HS-27A (cell line): ENCODE data around the gene FOXP1.

Experiments used
- DNase-seq: peaks from one replicate; pipeline ENCODE4 v3.0.0-alpha.2; 2012; ENCODE audit warnings: low read depth, missing footprints

Gene FOXP1

GRCh38 chr3:71505767-71506350 lies 77.7 kb downstream of the FOXP1 start:
- no peak for DNase-seq

GRCh38 chr3:71504250-71505036 lies 79.1 kb downstream of the FOXP1 start:
- peak; percentile 85 for DNase-seq

GRCh38 chr3:71503525-71504249 lies 79.8 kb downstream of the FOXP1 start:
- DNase-seq = peak; percentile 23

GRCh38 chr3:71502066-71502625 lies 81.4 kb downstream of the FOXP1 start:
- no peak for DNase-seq

- no peak for DNase-seq
These were observed 82.8 kb downstream of the FOXP1 start for GRCh38 chr3:71500696-71501095.

- DNase-seq = no peak
These were observed 84.2 kb downstream of the FOXP1 start for GRCh38 chr3:71499227-71499876.

- no peak for DNase-seq
These were observed 85.0 kb downstream of the FOXP1 start for GRCh38 chr3:71498543-71498942.

GRCh38 chr3:71497971-71498444 lies 85.5 kb downstream of the FOXP1 start:
- DNase-seq = no peak

GRCh38 chr3:71497367-71497897 lies 86.1 kb downstream of the FOXP1 start:
- DNase-seq = no peak

GRCh38 chr3:71495708-71496472 lies 87.6 kb downstream of the FOXP1 start:
- peak; percentile 62 for DNase-seq

GRCh38 chr3:71494212-71494611 lies 89.3 kb downstream of the FOXP1 start:
- DNase-seq = no peak

- DNase-seq = no peak
These were observed 90.4 kb downstream of the FOXP1 start for GRCh38 chr3:71492974-71493771.

GRCh38 chr3:71492566-71492965 lies 91.0 kb downstream of the FOXP1 start:
- no peak for DNase-seq

GRCh38 chr3:71491154-71491752 lies 92.3 kb downstream of the FOXP1 start:
- no peak for DNase-seq

- no peak for DNase-seq
These were observed 92.8 kb downstream of the FOXP1 start for GRCh38 chr3:71490692-71491091.

GRCh38 chr3:71489315-71489761 lies 94.2 kb downstream of the FOXP1 start:
- no peak for DNase-seq

- no peak for DNase-seq
These were observed 94.6 kb downstream of the FOXP1 start for GRCh38 chr3:71488882-71489281.

GRCh38 chr3:71488391-71488809 lies 95.1 kb downstream of the FOXP1 start:
- no peak for DNase-seq

GRCh38 chr3:71487418-71487817 lies 96.1 kb downstream of the FOXP1 start:
- no peak for DNase-seq

- DNase-seq = no peak
These were observed 96.7 kb downstream of the FOXP1 start for GRCh38 chr3:71486831-71487230.
